ENCODE data around the gene LUZP2.

DNA sequence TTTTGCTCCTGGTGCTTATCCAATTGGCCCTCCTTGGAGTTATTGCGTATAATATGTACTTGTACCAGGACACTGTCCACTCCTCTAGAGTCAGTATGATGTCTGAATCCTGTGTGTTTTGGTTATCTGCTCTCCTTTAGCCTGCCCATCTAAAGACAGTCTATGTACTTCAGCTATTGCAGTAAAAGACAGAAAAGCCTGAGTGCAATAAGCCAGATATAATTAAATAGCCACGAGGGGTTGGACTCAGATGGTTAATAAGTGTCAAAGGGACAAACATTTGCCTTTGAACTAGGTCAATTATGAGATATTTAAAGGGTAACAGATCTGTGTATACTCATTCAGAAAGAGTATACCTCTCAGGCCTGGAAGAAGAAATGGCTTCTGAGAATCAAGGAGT lies 406.7 kb downstream of the LUZP2 start:
- TF ChIP-seq CTCF (IDR thresholded peaks at IDR 0.05 in 8 of 11, conservative IDR thresholded peaks at IDR 0.05 in 3 of 11) (no peak), POLR2AphosphoS5 (IDR thresholded peaks at IDR 0.05) (no peak)
